Stimulated activated CD4-positive, alpha-beta T cell treated with anti-CD3 and anti-CD28 coated beads, Interleukin-15, amount 100 ng/mL, for 48 hours (primary cell): ENCODE measurements around the gene BTBD9.

ENCODE experiments used
- DNase-seq, 2 donors: peaks; one replicate each; pipeline ENCODE4 v3.0.0-alpha.2; 2020; ENCODE audit warnings: low read depth in 2 of 2

The BTBD9 gene

DNA sequence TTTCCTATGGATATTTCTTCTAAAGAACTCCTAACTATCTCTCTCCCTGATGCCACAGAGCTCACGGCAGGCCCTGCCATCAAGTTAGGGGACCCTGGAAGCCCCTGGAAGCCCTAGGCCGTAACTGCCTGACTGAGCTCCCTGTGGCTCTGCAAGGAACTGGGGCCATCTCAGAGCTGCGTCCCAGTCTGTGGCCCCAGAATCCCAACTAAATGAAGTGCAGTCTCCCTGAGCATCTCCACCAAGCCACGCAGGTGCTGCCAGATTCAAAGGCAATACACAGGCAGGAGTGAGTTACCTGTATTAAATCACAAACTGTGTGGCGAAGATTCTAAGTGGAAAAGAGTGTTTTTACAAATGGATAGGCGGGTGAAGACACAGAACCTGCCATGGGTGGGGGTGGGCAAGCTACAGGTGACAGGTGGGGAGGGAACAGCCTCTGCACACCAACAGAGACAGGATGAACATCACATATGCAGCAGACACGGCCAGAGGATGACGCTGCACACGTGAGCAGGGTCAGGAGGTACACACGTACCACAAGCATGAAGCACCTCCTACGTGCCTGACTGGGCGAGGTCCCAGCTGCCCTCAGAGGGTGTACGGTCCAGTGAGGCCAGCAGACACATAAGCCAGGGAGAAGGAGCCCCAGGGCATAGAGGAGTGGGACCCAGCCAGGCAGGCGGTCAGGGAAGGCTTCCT is 461.7 kb downstream of the BTBD9 start:
- DNase-seq: no peak

DNA sequence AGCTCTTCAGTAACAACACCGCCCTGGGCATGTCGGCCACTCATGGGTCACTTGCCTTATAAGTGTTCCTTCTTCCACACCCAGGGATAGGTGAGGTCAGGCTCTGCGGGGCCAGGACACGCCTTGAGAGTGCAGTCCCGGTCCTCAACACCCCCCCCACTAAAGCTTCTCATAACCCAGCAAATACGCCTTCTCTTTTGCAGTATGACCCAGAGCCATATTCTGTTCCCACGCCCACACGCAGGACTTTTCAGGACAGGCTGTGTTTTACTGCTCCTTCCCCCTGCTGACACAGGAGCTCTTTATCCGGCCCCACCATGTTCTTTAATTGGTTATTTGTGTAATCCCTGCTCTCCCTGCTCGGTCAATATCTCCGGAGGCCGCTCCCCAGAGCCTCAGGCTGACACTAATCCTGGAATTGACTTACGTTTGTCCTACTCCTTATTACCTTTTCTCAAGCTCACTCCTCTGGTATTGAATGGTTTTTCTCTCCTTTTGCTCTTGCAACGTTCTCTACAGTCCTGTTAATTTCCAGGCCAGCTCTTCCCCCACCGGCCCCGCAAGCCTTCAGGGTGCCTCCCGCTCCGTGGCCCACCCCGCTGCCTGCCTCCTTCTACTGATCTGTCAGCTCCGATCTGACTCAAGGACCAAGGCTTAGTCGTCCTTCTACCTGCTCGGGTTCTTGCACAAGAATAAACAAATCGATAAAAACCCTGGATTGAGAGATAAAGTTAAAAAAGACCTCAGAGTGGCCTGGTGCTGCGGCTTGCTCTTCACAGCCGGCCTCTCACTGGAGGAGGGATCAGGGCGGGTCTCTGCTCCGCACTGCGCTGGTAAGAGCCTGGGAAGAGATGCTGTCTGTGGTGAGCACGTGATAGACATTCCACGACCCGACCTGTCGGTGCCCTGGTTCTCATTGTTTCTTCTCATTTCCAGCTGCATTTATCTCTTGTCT is 462.7 kb downstream of the BTBD9 start:
- DNase-seq: no peak

DNA sequence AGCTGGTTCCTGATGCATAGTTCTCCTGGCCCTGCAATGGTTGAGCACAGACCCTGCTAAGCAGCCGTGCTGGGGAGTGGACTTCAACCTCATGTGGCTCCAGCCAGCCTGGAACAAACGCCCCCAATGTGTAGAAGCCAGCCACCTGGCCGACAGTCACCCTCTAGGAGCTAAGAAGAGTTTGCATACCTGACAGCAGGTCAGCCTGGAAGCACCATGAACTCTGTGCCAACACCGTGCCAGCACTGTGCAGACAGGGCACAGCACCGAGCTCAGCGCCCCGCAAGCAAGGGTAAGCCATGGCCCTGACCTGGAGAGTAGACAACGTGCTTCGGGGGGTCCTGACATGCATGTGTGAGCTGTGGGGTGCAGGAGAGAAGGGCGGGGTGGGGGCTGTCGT is 463.9 kb downstream of the BTBD9 start:
- DNase-seq: no peak

DNA sequence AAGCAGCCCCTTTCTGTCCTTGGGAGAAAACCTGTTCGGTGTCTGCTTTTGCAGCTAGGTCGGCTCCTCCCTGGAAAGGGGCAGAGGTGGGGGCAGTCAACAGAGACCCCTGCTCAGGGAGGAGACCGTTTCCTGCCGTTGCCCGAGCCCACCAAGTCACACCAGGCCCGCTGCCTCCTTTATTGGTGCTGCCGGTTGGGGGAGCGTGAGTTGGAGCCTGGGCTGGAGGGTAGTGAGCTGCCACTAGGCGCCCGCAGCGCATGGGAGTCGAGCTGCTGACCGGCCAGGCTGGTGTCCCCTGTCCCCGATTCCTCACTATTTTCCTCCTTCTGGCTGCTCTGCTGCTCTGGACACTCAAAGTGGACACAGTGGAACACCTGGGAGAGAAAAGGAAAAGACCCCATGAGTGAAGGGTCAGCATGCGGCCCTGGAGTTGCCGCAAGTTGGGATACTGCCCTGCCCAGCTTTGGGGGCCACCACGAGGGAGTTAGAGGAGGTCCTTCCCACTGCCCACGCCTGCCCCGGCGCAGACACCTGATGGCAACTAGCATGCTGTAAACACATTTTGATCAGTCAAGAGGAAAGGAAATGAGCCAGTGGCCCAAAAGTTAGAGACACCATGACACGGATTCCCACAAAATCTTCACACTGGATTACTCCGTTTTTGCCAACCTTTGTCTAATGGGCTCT is 464.8 kb downstream of the BTBD9 start:
- no peak for DNase-seq

DNA sequence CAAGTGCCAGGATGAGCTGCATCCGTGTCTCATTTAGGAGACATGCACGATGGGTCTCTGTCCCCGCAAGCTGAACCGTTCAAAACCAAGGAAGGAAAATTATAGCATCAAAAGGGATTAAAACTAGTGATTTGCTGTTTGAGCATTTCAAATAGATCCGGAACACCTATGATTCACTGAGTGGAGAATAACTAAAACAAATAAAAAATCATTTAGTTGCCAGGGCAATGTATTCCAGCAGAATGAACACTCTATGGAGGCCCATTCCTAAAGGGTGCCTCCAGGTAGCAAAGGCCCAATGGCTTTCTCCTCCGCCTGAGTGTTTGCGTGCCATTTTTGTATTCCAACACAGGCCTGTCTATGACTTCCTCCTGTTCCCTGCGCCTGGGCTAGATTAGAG is 465.4 kb downstream of the BTBD9 start:
- DNase-seq: no peak

DNA sequence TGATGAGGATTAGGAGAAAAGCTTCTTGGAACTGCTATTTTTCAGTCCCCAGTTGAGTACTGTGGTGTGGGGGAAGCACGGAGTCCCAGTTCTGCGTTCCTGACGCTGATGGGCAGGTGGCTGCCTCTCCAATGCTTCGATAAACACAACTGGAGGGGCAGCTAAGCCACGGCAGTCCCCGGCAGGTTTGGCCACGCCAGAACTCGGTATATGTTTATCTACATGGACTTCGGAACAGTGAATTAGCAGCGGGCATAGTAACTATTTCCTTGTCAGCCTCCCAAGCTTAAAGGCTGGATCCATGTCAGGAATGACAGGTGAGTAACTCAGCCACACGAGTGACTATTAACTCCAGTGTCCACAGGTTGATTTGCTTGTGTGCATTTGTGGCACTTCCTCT is 465.8 kb downstream of the BTBD9 start:
- DNase-seq: no peak

DNA sequence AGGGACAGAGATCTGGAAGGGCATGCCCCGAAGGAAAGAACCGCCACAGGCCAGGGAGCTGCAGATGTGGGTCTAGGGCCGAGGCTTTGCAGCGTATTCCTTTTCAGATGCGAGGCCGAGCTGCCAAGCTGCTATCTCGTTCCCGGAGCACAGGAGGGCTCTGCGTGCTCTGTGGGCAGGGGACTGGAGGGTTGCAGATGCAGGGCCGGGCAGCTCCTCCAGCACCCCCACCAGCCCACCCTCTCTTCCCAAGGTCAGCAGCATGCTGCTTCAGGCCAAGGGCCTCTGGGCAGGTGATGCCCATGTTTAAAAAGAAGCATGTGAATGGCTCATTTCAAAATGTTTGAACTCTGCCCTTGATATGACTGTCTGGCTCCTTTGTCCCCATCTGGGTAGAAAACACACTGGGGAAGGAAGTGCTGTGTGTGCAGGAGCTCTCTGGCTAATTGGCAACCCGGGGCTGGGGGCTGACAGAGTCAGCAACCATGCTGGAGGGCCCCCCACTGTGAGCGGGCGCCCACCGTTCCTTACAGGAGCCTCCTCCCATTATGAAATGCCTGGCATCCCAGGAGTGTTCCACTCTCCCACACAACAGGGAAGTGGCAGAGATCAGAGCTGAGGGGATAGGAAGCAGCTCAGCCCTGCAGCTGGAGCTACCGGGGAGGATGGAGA is 466.9 kb downstream of the BTBD9 start:
- no peak for DNase-seq

DNA sequence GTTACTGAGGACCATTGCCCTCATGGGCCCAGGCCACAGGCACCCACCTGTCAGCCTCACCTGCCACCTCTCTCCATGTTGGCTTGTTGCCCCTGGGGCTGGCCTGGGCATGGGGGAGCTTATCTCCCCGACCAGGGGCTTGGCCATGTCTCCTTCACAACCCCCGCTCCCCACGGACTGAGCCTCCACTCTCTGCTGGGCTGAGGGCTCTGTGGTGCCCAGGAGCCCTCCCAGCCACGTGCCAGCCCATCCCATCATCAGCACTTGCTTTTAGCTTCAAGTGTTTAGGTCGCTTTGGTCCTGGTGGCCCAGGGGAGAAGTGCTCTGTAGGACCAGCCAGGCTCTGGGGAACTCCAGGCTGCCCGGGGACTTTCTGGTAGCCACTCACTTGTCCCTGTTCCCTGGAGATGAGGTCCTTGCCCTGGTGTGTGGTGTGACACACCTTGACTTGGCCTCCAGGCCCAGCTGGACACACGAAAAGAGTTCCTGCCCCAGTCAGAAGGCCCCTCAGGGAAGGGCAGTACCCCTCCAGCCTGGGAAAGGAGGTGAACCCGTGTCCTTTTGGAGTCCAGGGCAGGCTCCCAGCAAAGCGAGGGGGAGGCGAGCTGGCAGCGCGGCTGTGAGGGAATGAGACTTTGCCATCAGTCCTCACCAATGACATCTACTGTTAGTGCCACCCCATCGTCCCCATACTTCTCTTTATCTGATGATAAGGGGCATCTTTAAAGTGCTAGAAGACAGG is 467.6 kb downstream of the BTBD9 start:
- DNase-seq: no peak

DNA sequence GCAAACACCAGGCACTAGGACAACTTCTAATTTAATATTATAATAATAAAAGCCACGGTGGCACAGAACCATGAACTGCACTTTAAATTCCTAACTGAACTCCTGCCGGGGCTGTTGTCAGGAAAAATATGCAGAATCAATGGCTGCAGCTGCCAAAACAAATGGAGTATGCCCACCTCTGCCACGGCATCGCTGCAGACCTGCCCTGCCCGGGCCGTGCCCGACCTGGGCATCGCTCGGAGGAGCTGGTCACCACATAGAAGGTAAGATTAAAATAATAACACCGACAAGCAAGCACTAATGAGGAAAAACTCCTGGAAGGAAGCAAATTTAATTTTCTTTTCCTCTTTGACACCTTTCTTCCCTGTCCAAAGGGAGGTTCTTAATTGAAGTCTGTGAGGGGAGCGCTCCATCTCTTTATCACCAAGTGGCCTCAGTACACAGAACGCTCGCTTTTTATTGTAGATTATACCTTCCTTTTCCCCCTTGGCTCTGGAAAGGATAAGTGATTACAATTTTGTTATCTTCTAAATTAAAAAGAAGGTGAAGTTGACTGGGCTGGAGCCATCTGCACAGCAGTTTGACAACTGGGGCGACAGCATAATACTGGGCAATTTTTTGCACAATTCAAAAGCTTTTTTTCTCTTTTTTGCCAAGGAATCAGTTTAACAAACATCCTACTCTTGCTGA is 468.9 kb downstream of the BTBD9 start:
- DNase-seq: no peak

DNA sequence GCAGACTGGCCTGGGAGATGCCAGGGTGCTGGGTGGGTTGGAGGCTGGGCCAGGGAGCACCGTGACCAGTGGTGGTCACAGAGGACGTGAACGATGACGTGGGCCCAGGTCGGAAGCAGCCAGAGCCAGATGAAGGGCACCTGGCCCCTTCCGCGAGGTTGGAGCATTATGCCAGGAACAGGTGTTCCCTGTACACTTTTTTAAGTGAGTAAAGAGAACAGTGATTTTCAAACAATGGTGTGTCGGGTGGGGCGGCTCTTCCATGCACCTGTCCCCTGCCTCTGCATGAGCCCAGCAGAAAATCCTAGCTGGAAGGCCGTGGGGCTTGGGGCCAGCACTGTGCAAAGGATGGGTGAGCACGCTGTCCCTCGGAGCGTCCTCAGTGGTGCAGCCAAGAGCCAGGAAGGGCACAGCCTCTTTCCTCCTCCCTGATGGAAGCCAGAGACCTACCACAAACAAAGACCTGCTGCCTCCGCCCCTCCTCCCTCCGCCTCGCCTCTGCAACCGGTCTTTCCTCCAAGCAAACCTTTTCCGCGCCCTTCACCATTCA is 469.7 kb downstream of the BTBD9 start:
- no peak for DNase-seq

DNA sequence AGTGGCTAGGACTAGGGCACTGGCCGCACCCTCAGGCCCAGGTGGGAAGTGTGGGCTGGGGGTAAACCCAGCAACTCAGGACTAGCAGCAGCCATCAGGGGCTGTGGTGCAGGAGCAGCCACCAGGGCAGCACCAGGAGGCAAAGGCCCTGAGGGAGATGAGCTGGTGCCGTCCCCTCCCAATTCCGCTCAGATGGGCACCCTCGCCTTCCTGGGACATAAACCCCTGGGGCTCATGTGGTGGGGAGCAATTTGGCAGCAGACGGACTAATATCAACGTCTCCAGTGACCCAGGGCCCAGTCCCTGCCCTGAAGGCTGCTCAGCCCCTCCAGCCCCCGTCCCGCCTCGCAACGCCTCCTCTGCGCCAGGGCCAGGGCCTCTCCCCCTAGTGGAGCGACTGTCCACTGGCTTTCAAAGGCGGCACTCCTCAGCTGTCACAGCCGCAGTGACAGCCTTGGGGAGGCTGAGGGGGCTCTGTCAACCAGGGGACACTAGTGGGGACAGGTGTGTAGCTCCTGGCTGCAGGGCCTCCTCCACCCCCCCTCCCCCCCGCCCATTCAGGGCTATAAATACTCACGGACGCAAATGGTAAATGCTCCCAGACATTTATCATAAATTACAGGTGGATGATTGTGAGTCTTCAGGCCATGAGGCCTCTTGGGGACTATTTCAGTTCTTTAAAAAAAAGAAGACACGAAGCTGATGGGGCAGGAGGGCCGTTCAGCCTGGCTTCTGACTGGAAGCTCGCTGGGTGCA is 470.3 kb downstream of the BTBD9 start:
- DNase-seq: no peak

DNA sequence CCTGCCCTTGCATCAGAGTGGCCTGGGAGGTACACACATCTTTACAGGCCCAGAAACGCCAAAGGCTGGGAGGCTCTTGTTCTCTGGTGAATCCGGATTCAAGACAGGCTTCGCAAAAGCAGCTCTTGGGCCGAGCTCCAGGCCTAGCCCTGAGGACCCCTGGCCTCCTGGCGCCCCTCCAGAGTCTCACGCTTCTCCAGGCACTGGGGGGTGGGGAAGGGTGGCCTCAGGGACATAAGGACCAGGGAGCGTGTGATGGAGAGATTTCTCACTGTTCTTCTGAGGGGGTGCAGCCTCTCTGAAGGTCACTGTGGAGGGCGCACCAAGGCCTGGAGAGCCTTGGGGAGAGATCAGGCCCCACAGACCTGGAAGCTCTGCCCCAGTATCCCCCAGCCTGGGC is 471.0 kb downstream of the BTBD9 start:
- no peak for DNase-seq

DNA sequence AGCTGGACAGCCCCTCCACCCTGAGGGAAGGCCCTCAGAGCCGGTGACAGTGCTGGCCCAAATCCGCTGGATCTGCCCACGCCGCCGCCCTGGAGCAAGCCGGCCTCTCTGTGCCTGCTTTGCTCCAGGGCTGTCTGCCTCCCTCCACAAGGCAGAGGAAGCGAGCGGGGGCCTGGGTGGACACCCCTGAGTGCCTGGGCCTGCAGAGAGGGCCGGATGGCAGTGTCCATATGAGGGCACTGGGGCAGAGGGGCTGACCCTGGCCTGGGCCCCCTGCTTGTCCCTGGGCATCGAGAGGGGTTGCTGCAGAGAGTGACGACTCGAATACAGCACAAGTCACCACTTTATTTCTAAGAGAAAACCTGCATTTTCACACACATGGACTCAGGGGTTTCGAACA is 471.6 kb downstream of the BTBD9 start:
- DNase-seq: no peak

DNA sequence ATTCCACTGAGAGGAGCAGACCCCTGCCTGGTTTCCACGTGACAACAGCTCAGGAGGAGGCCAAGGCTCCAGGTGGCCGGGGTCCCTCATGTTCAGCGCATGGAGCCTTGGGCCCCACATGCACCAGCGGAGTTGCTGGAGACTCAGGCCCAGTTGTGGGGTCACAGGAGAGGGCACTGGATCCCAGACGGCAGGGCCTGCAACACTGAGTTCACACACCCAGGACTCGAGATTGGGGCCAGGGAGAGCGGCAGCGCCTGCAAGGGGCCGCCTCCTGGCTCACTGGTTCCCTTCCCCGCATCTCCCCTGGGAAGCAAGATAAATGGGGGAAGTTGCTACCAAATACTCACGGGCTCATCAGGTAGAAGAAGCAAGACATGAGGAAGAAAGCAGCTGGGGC is 472.1 kb downstream of the BTBD9 start:
- DNase-seq: no peak

DNA sequence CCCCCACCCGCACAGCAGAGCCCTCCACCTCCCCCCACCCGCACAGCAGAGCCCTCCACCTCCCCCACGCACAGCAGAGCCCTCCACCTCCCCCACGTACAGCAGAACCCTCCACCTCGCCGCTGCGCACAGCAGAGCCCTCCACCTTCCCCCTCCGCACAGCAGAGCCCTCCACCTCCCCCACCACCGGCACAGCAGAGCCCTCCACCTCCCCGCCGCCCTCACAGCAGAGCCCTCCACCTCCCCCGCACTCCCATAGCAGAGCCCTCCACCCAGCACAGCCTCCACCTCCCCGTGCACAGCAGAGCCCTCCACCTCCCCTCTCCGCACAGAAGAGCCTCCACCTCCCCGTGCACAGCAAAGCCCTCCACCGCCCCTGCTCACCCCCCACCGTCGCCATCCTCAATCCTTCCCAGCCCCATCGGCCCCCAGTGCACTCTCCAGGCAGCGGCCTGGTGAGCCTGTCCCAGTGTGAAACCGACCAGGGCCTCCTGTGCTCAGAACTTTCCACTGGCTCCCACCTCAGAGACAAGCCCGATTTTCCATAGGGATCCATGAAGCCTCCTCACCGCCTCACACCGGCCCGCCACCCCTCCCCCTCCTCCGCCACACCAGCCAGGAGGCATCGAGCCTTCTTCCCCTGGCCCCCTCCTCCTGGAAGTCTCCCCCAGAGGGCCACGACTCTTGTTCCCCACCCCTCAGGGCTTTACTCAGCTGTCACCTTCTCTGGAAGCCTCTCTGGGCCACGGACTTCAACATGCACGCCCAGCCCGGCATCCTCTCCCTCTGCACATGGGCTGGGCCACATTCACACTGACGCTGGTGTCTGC is 473.1 kb downstream of the BTBD9 start:
- no peak for DNase-seq

DNA sequence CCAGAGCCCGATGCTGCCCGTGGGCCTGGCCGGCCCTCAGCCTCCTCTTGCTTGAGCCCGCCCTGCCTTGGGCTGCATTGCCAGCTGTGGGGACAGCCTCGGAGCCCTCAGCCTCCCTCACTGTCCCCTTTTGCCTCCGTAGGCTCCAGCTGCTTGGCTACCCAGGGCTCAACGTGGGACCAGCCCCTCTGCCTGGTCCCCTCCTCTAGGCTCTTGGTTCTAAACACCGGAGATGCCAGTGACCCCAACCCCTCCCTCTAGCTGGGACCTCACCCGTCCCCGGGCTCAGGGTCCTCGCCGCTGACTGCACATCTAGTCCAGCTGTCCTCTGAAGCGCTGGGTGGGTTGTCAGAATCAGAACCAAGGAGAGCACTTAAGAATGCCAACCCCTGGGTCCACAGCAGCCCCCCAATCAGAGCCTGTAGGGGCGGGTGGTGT is 475.0 kb downstream of the BTBD9 start:
- DNase-seq: no peak

DNA sequence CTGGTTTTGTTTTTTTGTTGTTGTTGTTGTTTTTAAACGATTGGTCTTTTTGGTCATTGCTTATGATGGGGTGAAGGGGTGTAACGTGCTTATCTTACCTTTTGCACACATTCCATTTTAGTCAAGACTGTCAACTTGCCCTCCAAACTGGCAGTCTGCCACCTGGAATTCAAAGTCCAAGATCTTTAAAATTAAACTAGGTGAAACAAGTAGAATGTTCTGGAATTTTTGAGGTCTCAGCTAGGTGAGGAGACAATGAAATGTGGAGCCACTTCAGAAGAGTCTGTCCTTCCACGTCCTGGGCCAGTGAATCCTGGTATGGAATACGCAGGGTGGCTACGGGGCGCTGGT is 475.6 kb downstream of the BTBD9 start:
- no peak for DNase-seq

DNA sequence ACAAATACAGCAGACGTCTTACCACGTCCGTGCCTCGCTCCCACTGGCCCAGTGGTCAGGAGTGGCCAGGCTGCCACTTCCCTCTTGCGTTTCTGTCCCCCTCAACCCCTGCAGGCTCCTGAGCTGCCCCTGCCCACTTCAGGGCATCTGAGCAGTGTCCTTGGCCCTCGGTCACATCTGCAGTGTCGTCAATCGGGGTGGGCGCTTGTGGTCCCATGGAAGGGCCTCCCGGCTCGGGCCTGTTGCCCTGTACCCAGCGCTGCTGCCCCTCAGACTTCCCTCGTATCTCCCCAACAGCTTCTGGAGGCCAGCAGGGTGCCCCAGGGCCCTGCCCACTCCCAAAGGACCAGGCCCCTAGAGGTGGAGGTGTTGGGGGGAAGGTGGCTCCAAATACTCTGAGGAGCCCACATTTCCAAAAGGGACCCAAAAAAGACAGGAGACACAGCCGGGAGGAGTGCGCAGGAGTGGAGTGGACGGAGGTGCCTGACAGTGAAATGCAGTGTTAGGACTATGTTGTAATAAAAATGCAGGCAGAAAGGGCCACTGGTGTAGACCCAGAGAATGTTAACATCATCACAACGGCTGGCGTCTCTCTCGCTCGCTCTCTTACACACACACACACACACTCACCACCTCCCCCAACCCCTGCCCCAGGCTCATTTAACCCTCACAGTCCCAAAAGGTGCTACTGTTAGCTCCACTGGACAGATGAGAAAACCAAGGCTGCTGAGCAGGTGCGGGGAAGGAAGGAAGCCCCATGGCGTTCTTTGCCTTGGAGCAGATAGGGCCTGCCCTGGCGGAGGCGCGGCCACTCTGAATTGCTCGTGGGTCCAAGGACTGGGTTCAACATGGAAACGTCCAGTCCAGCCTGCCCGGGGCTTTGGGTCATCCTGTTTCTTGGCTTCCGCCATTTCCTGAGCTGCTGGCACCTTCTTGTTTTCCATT is 476.3 kb downstream of the BTBD9 start:
- DNase-seq: no peak
